Measurements from ENCODE around the gene GPATCH1.

DNA sequence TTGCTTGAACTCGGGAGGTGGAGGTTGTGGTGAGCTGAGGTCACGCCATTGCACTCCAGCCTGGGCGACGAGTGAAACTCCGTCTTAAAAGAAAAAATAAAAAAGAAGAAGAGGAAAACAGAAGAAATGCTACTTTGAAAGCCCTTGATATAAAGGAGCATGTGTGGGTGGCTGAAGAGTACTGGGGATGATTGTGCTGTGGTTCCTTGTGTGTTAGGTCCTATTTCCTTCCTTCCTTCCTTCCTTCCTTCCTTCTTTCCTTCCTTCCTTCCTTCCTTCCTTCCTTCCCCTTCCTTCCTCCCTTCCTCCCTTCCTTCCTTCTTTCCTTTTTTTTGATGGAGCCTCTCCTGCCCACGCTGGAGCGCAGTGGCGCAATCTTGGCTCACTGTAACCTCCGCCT, 65.2 kb downstream of the GPATCH1 start:
- TF ChIP-seq, protein P1, sequence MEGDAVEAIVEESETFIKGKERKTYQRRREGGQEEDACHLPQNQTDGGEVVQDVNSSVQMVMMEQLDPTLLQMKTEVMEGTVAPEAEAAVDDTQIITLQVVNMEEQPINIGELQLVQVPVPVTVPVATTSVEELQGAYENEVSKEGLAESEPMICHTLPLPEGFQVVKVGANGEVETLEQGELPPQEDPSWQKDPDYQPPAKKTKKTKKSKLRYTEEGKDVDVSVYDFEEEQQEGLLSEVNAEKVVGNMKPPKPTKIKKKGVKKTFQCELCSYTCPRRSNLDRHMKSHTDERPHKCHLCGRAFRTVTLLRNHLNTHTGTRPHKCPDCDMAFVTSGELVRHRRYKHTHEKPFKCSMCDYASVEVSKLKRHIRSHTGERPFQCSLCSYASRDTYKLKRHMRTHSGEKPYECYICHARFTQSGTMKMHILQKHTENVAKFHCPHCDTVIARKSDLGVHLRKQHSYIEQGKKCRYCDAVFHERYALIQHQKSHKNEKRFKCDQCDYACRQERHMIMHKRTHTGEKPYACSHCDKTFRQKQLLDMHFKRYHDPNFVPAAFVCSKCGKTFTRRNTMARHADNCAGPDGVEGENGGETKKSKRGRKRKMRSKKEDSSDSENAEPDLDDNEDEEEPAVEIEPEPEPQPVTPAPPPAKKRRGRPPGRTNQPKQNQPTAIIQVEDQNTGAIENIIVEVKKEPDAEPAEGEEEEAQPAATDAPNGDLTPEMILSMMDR (IDR thresholded peaks at IDR 0.05), result no peak
- TF ChIP-seq EP300 (IDR thresholded peaks at IDR 0.05) (no peak), POLR2A (IDR thresholded peaks at IDR 0.05) (no peak)

All from tibial nerve (tissue), 4 donors.